HFF-Myc (cell line): ENCODE data around the gene HDAC4.

ENCODE experiments used
- DNase-seq: peaks from one replicate; pipeline ENCODE4 v3.0.0-alpha.2; 2011; ENCODE audit warnings: low read depth; ENCODE audit errors: extremely low read depth
- H3K4me3 ChIP-seq: replicated peaks from 2 replicates; pipeline ENCODE4 v1.5.1; 2011; ENCODE audit warnings: low read depth, mild to moderate bottlenecking, control low read depth, low read length
- CTCF ChIP-seq: IDR thresholded peaks from 2 replicates; pipeline ENCODE4 v1.5.1; 2012; ENCODE audit warnings: mild to moderate bottlenecking, low read depth, low read length, control low read depth; ENCODE audit errors: missing control alignments

Gene HDAC4

GRCh38 chr2:239383036-239383758, 17.6 kb downstream of the HDAC4 start:
- no peak overlapping the region for H3K4me3 ChIP-seq
- no peak for TF ChIP-seq CTCF
- DNase-seq, result no peak

GRCh38 chr2:239382384-239382880, 18.4 kb downstream of the HDAC4 start:
- no peak for TF ChIP-seq CTCF
- no peak for DNase-seq
- H3K4me3 ChIP-seq, result no peak overlapping the region

GRCh38 chr2:239381709-239382134, 19.1 kb downstream of the HDAC4 start:
- no peak overlapping the region for H3K4me3 ChIP-seq
- TF ChIP-seq CTCF, result no peak
- no peak for DNase-seq

- no peak for DNase-seq
- no peak for TF ChIP-seq CTCF
- no peak overlapping the region for H3K4me3 ChIP-seq
Measured at GRCh38 chr2:239380831-239381708, 19.8 kb downstream of the HDAC4 start.

GRCh38 chr2:239379641-239380170, 21.1 kb downstream of the HDAC4 start:
- no peak for DNase-seq
- no peak for TF ChIP-seq CTCF
- no peak overlapping the region for H3K4me3 ChIP-seq

GRCh38 chr2:239378918-239379640, 21.7 kb downstream of the HDAC4 start:
- H3K4me3 ChIP-seq, result no peak overlapping the region
- DNase-seq, result no peak
- no peak for TF ChIP-seq CTCF
